Adrenal gland (tissue), 5 donors: ENCODE measurements around the gene IQGAP3.

Source experiments
- CTCF ChIP-seq, 6 experiments: fragments of 450-650 bp in 4 of 6; fragments of 200-600 bp in 2 of 6; sonication (generic) in 1 of 6; IDR thresholded peaks; 1 replicate in 5 of 6; 2 replicates in 1 of 6; pipeline versions ENCODE4 v1.5.1 to v1.8.0; 2016 to 2021; ENCODE audit warnings: antibody characterized with exemption in 6 of 6, mild to moderate bottlenecking in 2 of 6, moderate library complexity in 1 of 6
- POLR2A ChIP-seq, 2 donors: fragments of 450-650 bp; IDR thresholded peaks; one replicate each; pipeline ENCODE4 v1.6.1; 2017; ENCODE audit warnings: antibody characterized with exemption in 2 of 2, mild to moderate bottlenecking in 2 of 2, moderate library complexity in 1 of 2
- donor health status: DM: no; HTN: no; CAD: no.

- peak in 2 of 6 experiments; percentile 6 to 8 for TF ChIP-seq CTCF (IDR thresholded peaks at IDR 0.05)
- TF ChIP-seq POLR2A (IDR thresholded peaks at IDR 0.05) = no peak
Observed at GRCh38 chr1:156599811-156600210, 27.4 kb upstream of the IQGAP3 start.
